ENCODE results near the gene TRIM29. TPM values are rescaled to one million over a fixed set of nuclear protein-coding genes. Genes with fewer than 3 reads are reported as not detected.

Gene TRIM29
- total RNA-seq, 1 donor from 2014 or later = 729 TPM

DNA sequence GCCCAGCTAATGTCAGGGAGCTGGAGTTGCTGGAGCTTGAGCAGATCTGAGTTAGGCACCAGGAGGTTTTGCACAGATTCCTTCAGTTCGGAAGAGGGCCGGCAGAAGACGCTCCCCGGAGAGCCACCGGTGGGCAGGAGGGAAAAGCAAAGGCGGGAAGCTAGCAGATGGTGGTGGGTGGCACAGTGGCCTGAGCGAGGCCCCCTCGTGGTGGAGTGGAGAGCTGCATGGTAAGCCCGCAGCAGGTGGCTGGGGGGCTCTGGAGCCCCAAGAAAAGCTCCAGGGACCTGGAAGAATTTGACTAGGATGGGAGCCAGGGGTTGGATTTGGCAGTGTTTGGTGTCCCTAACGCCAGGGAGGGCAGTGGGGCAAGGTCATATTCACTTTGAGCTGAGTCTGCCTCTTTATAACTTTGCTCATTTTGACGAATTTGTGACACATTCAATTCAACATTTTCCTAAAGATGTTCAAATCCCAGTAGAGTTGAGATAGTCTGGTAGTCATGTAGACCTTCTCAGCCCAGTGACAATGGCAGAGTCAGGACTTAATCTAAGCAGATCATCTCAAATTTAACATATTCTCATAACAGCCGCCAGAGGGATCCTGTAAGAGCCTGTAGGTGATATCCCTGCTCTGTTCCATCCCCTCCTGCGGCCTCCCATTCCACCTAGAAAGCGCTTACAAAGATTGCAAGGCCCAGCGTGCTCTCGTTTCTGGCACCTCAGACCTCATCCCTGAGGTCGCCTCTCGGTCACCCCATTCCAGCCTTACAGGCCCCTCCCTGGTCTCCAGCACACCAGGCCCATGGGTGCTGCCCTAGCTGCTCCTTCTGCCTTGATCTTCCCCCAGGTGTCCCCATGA is 57.9 kb downstream of the TRIM29 start:
- H3K27me3 ChIP-seq = no peaks in the 10 kb centered on the region
- DNase-seq (ENCODE audit: extremely low spot score in 2 of 2) = no peak
- H3K4me1 ChIP-seq = no peaks in the 10 kb centered on the region
- intact Hi-C loops (cut with DNase I) = no loop called here
- no peak overlapping the region for H3K4me3 ChIP-seq
- no peaks in the 10 kb centered on the region for H3K36me3 ChIP-seq
- TF ChIP-seq POLR2AphosphoS5 (IDR thresholded peaks at IDR 0.05; ENCODE audit: insufficient read depth in 1 of 2, low read depth in 1 of 2) = no peak
- TF ChIP-seq, protein P1, sequence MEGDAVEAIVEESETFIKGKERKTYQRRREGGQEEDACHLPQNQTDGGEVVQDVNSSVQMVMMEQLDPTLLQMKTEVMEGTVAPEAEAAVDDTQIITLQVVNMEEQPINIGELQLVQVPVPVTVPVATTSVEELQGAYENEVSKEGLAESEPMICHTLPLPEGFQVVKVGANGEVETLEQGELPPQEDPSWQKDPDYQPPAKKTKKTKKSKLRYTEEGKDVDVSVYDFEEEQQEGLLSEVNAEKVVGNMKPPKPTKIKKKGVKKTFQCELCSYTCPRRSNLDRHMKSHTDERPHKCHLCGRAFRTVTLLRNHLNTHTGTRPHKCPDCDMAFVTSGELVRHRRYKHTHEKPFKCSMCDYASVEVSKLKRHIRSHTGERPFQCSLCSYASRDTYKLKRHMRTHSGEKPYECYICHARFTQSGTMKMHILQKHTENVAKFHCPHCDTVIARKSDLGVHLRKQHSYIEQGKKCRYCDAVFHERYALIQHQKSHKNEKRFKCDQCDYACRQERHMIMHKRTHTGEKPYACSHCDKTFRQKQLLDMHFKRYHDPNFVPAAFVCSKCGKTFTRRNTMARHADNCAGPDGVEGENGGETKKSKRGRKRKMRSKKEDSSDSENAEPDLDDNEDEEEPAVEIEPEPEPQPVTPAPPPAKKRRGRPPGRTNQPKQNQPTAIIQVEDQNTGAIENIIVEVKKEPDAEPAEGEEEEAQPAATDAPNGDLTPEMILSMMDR (IDR thresholded peaks at IDR 0.05) = peak in 2 of 3 experiments; percentile 29 to 30
- no peak for TF ChIP-seq POLR2A (IDR thresholded peaks at IDR 0.05)
- no peak overlapping the region for H3K27ac ChIP-seq
- H3K9me3 ChIP-seq = no peaks in the 10 kb centered on the region

DNA sequence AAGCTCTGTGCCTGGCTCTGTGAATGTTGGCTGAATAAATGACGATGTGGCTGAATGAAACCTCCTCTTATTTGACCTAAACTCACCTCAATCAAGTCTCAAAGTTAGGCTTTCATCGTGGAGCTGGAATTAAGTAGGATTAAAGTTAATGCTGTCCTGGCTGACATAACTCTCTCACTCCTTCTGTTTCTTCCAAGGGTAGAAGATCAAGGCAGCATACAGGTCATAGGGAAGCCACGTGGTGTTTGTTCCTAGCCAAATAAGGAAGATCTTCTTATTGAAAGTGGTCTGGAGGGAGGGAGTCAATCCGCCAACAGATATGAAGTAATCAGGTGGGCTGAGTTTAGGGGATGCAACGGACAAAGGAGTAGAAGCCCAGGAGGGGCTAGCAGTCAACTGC is 59.5 kb downstream of the TRIM29 start:
- H3K4me3 ChIP-seq = no peak overlapping the region
- no peak for DNase-seq (ENCODE audit: extremely low spot score in 2 of 2)
- H3K27ac ChIP-seq = no peak overlapping the region
- no peaks in the 10 kb centered on the region for H3K27me3 ChIP-seq
- intact Hi-C loops (cut with DNase I) = no loop called here
- no peaks in the 10 kb centered on the region for H3K4me1 ChIP-seq
- H3K9me3 ChIP-seq = no peaks in the 10 kb centered on the region
- no peaks in the 10 kb centered on the region for H3K36me3 ChIP-seq
- TF ChIP-seq POLR2AphosphoS5 (IDR thresholded peaks at IDR 0.05; ENCODE audit: insufficient read depth in 1 of 2, low read depth in 1 of 2) = no peak
- TF ChIP-seq, protein P1 (IDR thresholded peaks at IDR 0.05) = no peak
- TF ChIP-seq POLR2A (IDR thresholded peaks at IDR 0.05) = no peak

DNA sequence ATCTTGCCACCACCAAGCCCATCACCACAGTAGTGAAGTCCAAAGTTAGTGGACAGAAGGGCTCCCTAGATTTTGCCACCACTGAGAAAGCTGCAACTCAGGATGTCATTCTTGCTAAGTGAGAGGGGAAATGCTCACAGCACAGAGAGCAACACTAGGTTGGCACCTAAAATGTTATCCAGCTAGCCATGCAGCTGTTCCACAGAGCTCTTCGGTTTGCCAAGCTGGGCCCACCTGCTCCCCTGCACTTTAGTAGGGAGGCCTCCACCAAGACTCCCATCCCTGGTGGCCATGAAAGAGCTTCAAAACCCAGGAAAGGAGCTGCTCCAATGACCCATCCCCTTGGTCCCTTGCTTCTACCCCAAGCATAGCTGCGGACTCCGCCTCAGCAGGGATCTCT is 63.8 kb downstream of the TRIM29 start:
- DNase-seq (ENCODE audit: extremely low spot score in 2 of 2) = no peak
- H3K9me3 ChIP-seq = no peaks in the 10 kb centered on the region
- TF ChIP-seq, protein P1 (IDR thresholded peaks at IDR 0.05) = no peak
- TF ChIP-seq POLR2AphosphoS5 (IDR thresholded peaks at IDR 0.05; ENCODE audit: insufficient read depth in 1 of 2, low read depth in 1 of 2) = no peak
- no peak overlapping the region for H3K4me3 ChIP-seq
- intact Hi-C loops (cut with DNase I) = no loop called here
- H3K27ac ChIP-seq = no peak overlapping the region
- H3K4me1 ChIP-seq = no peaks in the 10 kb centered on the region
- H3K36me3 ChIP-seq = no peaks in the 10 kb centered on the region
- no peaks in the 10 kb centered on the region for H3K27me3 ChIP-seq

DNA sequence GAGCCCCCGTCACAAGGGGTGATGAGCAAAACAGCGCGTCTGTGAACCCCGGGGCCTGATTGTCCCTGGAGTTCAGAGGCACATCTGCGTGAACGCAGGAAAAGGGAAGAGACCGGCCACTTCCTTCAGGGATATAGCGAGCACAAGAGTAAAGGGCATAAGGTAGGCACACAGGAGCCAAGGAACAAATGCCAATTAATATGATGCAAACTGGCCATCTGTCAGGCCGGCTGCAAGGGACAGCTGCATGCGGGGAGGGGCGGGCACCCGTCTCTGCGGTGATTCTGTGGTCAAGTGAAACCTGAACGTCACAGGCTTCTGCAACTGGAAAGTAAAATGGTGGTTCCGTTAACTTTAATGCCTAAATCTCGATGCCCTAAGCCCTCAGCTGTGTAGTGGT is 64.7 kb downstream of the TRIM29 start:
- intact Hi-C loops (cut with DNase I) = no loop called here
- Histone ChIP-seq H3K27ac (no peak overlapping the region), H3K27me3 (no peaks in the 10 kb centered on the region), H3K4me3 (no peak overlapping the region), H3K9me3 (no peaks in the 10 kb centered on the region), H3K36me3 (no peaks in the 10 kb centered on the region), H3K4me1 (no peaks in the 10 kb centered on the region)
- TF ChIP-seq, protein P1 (IDR thresholded peaks at IDR 0.05) = no peak
- no peak for TF ChIP-seq POLR2AphosphoS5 (IDR thresholded peaks at IDR 0.05; ENCODE audit: insufficient read depth in 1 of 2, low read depth in 1 of 2)
- no peak for TF ChIP-seq POLR2A (IDR thresholded peaks at IDR 0.05)
- DNase-seq (ENCODE audit: extremely low spot score in 2 of 2) = no peak

DNA sequence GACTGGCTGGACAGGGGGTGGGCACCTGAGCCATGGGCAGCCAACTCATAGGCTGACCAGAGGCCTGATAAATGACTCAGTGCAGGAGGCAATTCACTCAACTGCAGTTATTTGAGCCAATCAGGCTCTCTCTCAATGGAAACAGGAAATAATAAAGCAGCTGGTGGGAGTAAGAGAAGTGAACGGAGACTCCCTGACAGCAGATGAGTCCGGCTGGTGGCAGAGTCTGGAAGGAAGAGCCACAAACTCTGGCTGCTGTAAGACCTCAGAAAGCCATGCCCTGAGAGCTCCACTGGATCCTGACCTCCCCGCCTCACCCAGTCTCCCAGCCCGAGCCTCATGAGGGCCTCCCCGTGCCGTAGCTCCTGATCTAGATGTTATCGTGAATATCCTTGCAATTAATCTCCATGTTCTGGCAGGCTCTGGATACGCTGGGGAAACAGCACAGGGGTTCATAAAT is 69.8 kb downstream of the TRIM29 start:
- DNase-seq (ENCODE audit: extremely low spot score in 2 of 2) = peak in 1 of 2 donors; percentile 83
- no peak overlapping the region for H3K27ac ChIP-seq

More for the DNA sequence above, 69.8 kb downstream of the TRIM29 start:
- intact Hi-C loops (cut with DNase I) = no loop called here
- H3K4me1 ChIP-seq = no peaks in the 10 kb centered on the region
- no peaks in the 10 kb centered on the region for H3K36me3 ChIP-seq
- H3K4me3 ChIP-seq = no peak overlapping the region
- TF ChIP-seq, protein P1 (IDR thresholded peaks at IDR 0.05) = no peak
- TF ChIP-seq POLR2A (IDR thresholded peaks at IDR 0.05) = no peak
- no peak for TF ChIP-seq POLR2AphosphoS5 (IDR thresholded peaks at IDR 0.05; ENCODE audit: insufficient read depth in 1 of 2, low read depth in 1 of 2)
- no peaks in the 10 kb centered on the region for H3K27me3 ChIP-seq
- no peaks in the 10 kb centered on the region for H3K9me3 ChIP-seq
